Fibroblast of pulmonary artery (primary cell): ENCODE measurements around the gene CCL22.
A peak's percentile ranks its signal among the peaks of the same experiment; 100 is the strongest.
"Not testable (repeated sequence)": the region's sequence is repeated elsewhere in the genome, so short reads cannot be mapped to it uniquely, and the experiment has no call there.

ENCODE experiments used
- DNase-seq: peaks from one replicate; pipeline ENCODE4 v3.0.0-alpha.2; 2010; ENCODE audit warnings: low read depth
- H3K4me3 ChIP-seq: replicated peaks from 2 replicates; pipeline ENCODE4 v1.5.1; 2011; ENCODE audit warnings: low read depth, mild to moderate bottlenecking, control low read depth, low read length, moderate library complexity
- TF ChIP-seq, protein P1 (sequence below): IDR thresholded peaks from 2 replicates; pipeline ENCODE4 v1.5.1; 2011; ENCODE audit warnings: mild to moderate bottlenecking, control low read depth, low read length, inconsistent platforms; ENCODE audit errors: missing control alignments

Gene CCL22

DNA sequence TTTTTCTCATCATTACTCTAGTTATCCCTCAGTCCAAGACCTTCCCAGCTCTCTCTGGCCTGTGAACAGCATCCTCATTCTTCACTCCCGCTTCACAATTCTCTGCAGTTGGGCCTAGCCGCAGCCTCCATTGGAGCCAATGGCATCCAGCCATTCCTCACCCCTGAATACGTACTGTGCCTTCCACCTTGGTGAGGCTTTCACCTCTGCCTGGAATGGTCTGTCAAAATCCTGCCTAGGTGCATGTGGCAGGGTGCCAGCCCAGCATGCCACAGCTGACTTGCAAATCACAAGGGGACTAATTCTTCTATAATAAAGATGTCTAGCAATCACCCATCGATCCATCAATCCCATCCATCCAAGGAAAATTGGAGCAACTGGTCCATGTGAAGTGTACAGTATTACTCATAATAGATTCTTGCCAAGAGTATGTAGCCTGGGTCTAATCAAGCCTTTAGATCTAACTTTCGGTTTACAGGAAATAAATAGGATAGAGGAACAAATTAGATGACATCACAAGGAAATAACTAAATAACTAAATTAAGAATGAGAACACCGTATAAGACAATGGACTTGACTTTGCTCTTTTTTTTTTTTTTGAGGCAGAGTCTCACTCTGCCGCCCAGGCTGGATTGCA is 8.7 kb downstream of the CCL22 start:
- H3K4me3 ChIP-seq = no peak overlapping the region
- TF ChIP-seq, protein P1, sequence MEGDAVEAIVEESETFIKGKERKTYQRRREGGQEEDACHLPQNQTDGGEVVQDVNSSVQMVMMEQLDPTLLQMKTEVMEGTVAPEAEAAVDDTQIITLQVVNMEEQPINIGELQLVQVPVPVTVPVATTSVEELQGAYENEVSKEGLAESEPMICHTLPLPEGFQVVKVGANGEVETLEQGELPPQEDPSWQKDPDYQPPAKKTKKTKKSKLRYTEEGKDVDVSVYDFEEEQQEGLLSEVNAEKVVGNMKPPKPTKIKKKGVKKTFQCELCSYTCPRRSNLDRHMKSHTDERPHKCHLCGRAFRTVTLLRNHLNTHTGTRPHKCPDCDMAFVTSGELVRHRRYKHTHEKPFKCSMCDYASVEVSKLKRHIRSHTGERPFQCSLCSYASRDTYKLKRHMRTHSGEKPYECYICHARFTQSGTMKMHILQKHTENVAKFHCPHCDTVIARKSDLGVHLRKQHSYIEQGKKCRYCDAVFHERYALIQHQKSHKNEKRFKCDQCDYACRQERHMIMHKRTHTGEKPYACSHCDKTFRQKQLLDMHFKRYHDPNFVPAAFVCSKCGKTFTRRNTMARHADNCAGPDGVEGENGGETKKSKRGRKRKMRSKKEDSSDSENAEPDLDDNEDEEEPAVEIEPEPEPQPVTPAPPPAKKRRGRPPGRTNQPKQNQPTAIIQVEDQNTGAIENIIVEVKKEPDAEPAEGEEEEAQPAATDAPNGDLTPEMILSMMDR = no peak
- DNase-seq = peak; percentile 25

DNA sequence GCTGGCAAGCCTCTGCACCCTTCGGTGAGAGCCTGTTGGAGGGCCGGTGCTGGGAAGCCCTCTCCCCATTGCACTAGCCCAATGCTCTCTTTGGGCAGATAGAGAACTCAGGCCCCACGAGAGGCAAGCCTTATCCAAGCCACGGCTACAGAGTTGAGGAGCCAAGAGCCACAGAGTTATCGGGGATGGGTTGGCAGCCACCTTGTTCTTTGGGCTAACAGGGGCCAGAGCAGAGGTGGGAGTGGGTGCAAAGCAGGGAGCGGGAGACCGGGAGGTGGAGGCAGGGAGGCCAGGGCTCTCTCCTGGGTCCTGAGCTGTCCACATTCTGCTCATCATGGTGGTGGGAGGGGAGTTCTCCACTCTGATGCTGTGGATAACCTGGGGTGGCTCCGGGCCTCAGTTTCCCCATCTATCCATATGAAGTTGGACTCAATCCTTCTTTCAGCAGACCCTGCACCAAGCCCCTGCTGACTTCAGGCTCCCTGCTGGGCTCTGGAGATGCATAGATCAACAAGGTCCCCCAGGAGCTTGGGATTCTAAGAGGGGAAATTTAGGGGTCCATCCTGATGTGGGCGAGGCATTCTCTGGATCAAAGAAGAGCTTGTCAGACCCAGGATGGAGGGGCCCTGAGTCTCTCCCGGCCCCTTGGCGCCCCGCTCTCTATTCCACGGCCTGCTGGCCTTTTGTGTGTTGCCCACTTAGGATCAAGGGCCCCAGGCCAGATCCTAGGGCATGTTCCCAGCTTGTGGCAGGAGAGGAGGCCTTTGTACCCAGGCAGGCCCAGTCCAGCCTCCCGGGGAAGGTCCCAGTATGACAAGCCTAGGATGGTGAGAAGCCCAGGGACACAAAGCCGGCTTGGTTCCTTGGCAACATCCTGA is 13.2 kb downstream of the CCL22 start:
- DNase-seq = no peak
- H3K4me3 ChIP-seq = no peak overlapping the region
- TF ChIP-seq, protein P1 = no peak

DNA sequence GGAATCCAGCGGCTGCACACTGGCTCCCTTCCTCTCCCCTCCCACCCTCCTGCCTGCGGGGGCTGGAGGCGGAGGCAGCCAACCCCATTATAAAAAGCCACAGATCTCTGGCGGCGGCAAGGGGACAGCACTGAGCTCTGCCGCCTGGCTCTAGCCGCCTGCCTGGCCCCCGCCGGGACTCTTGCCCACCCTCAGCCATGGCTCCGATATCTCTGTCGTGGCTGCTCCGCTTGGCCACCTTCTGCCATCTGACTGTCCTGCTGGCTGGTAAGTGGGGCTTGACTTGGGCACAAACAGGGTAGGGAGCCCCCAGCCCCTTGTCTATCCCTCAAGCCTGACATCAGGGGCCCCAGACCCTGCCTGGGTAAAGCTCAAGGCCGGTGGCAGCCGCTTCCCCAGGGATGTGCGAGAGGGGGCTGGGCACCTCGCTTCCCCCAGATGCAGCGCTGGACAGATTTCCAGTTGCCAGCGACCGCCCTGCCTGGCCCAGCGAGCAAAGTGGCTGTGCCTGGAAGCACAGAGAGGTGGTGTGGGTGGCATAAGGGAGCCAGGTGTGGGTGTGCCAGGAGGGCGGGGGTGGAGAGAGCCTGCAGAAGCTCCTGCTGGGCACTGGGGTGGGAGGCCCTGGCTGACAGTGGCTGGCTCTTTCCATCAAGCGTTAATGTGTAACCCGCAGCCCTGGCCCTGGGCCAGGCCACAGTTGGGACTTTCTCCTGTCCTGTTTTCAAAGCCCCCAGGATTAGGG is 14.0 kb downstream of the CCL22 start, which contains the start of gene CX3CL1:
Gene CX3CL1 (plus strand): TSS at position 119 of the 745 bp plus-strand sequence. CDS start 79 bp downstream, at position 198.
- TF ChIP-seq, protein P1 = no peak
- DNase-seq = peak; percentile 50
- no peak within 1 kb of the TSS for H3K4me3 ChIP-seq

DNA sequence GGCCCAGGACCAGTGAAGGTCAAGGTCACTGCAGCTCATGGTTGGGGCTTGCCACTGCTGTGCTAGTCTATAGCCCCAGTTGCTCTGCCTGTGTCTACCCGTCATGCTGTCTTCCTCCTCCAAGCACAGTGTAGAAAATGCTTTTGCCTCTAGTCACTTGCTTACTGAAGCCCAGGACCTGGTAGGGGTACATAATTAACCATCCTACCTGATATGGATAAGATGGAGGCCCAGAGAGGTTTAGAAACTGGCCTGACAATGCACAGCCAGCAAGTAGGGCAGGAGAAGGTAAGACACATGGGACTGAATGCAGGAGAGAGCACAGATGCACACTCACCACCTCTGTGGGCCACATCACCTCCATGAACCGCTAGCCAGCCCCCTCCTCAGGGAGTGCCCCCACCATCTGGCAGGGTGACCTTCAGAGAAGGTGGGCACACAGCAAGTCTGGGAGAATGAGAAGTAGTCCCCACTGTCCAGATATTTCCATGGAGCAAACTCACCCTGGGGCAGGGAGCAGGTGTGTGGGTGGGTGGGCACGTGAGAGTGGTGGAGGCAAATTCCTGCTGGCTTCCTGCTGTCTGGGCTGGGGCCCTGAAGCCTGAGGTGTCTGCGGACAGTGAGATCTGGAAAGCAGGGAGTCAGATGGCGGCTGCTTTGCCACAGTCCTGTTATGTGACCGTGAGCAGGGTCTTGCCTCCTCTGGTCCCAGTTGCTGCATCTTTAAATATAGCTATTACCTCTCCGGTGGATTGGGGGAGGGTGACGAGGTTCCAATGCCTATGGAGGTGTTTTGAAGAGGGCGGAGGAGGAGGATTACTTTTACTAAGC is 14.7 kb downstream of the CCL22 start:
- TF ChIP-seq, protein P1 = no peak
- no peak overlapping the region for H3K4me3 ChIP-seq
- no peak for DNase-seq

DNA sequence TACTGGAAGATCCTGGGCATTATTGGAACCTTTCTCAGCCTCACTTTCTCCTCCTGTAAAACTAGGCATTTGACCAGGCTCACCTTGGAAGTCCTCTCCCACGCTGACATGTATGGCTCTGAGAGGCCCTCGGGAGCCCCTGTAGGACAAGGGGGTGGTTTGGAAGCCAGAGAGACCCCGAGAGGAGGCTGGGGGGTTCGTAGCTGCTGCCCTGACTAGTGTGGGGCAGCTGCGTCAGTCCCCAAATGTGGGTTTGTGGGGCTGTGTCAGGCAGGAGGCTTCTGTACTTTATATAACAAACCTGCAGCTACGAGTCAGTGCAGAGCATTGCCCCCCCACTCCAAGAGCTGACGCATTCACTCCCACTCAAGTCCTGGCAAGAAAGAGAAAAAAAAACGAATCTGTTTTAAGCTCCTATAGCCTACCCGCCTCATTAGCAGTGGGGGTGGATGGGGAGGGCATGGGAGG is 15.5 kb downstream of the CCL22 start:
- no peak overlapping the region for H3K4me3 ChIP-seq
- peak; percentile 66 for DNase-seq
- TF ChIP-seq, protein P1 = no peak

DNA sequence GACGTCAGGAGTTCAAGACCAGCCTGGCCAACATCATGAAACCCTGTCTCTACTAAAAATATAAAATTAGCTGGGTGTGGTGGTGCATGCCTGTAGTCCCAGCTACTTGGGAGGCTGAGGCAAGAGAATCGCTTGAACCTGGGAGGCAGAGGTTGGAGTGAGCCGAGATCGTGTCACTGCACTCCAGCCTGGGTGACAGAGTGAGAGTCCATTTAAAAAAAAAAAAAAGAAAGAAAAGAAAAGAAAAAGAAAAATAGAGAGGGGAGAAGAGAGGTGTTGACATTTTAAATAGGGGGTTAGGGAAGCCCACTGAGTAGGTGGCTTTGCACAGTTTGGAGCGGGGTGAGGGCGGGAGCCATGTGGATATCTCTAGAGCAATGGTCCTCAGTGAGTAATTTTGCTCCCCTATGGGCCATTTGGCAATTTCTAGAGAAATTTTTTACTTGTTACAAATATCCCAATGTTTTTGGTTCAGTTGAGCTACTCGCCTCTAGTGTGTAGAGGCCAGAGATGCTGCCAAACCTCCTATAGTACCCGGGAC is 16.4 kb downstream of the CCL22 start:
- DNase-seq, H3K4me3 ChIP-seq: not testable (repeated sequence)
